KMS-11 (cell line): Measurements from ENCODE around the gene IL6R.
A peak's percentile ranks its signal among the peaks of the same experiment; 100 is the strongest.

Experiments
- H2AFZ ChIP-seq: fragments of 200-600 bp; sonication (generic); 2 replicates; pipeline ENCODE4 v1.6.1; 2016; ENCODE audit warnings: antibody characterized with exemption, mixed run types, low read depth
- H3K27ac ChIP-seq: fragments of 200-600 bp; sonication (generic); 2 replicates; pipeline ENCODE4 v1.6.1; 2016; ENCODE audit warnings: mild to moderate bottlenecking, mixed run types
- H3K27me3 ChIP-seq: fragments of 200-600 bp; sonication (generic); 2 replicates; pipeline ENCODE4 v1.6.1; 2017; ENCODE audit warnings: mild to moderate bottlenecking, low read depth, mixed run types, moderate library complexity; ENCODE audit not compliant: insufficient read depth
- H3K36me3 ChIP-seq: fragments of 200-600 bp; sonication (generic); 2 replicates; pipeline ENCODE4 v1.6.1; 2017; ENCODE audit warnings: mild to moderate bottlenecking, mixed run types; ENCODE audit not compliant: insufficient read depth
- H3K4me1 ChIP-seq: fragments of 200-600 bp; sonication (generic); 2 replicates; pipeline ENCODE4 v1.6.1; 2016; ENCODE audit warnings: mild to moderate bottlenecking, low read depth, mixed run types; ENCODE audit not compliant: poor library complexity, severe bottlenecking
- H3K4me2 ChIP-seq: fragments of 200-600 bp; sonication (generic); 2 replicates; pipeline ENCODE4 v1.7.0; 2016; ENCODE audit warnings: mild to moderate bottlenecking, mixed run types
- H3K4me3 ChIP-seq: fragments of 200-600 bp; sonication (generic); IDR thresholded peaks from 2 replicates; pipeline ENCODE4 v1.6.1; 2017; ENCODE audit warnings: low read depth, low read length, mixed read lengths; ENCODE audit not compliant: insufficient read depth
- H3K79me2 ChIP-seq: fragments of 200-600 bp; sonication (generic); 2 replicates; pipeline ENCODE4 v1.6.1; 2016; ENCODE audit warnings: low read depth, mixed run types; ENCODE audit not compliant: insufficient read depth
- H3K9ac ChIP-seq: fragments of 200-600 bp; sonication (generic); 2 replicates; pipeline ENCODE4 v1.6.1; 2016; ENCODE audit warnings: mild to moderate bottlenecking, mixed run types
- H4K20me1 ChIP-seq: fragments of 200-600 bp; sonication (generic); 2 replicates; pipeline ENCODE4 v1.6.1; 2016; ENCODE audit warnings: mild to moderate bottlenecking, mixed run types; ENCODE audit not compliant: insufficient read depth
- TF ChIP-seq, protein P1 (sequence below): fragments of 200-600 bp; sonication (generic); conservative IDR thresholded peaks from 2 replicates; pipeline ENCODE4 v1.6.1; 2017; ENCODE audit warnings: low read depth, mild to moderate bottlenecking, antibody characterized with exemption, low read length, moderate library complexity, mixed read lengths

Gene IL6R

GRCh38 chr1:154453574-154454352, 48.6 kb downstream of the IL6R start:
- Histone ChIP-seq H3K27me3 (peaks cover 62% of the 10 kb centered on the region), H3K36me3 (no peaks in the 10 kb centered on the region), H2AFZ (no peak overlapping the region), H3K27ac (no peak overlapping the region), H3K4me3 (no peak overlapping the region), H4K20me1 (no peaks in the 10 kb centered on the region), H3K79me2 (no peaks in the 10 kb centered on the region), H3K4me2 (peak overlapping the region; percentile 7; the same call in 1 of the 2 replicates), H3K9ac (no peak overlapping the region), H3K4me1 (peaks cover 21% of the 10 kb centered on the region)
- TF ChIP-seq, protein P1, sequence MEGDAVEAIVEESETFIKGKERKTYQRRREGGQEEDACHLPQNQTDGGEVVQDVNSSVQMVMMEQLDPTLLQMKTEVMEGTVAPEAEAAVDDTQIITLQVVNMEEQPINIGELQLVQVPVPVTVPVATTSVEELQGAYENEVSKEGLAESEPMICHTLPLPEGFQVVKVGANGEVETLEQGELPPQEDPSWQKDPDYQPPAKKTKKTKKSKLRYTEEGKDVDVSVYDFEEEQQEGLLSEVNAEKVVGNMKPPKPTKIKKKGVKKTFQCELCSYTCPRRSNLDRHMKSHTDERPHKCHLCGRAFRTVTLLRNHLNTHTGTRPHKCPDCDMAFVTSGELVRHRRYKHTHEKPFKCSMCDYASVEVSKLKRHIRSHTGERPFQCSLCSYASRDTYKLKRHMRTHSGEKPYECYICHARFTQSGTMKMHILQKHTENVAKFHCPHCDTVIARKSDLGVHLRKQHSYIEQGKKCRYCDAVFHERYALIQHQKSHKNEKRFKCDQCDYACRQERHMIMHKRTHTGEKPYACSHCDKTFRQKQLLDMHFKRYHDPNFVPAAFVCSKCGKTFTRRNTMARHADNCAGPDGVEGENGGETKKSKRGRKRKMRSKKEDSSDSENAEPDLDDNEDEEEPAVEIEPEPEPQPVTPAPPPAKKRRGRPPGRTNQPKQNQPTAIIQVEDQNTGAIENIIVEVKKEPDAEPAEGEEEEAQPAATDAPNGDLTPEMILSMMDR: no peak

GRCh38 chr1:154454386-154455120, 49.4 kb downstream of the IL6R start:
- no peaks in the 10 kb centered on the region for H4K20me1 ChIP-seq
- H3K79me2 ChIP-seq: no peaks in the 10 kb centered on the region
- no peaks in the 10 kb centered on the region for H3K36me3 ChIP-seq
- peaks cover 57% of the 10 kb centered on the region for H3K27me3 ChIP-seq
- peak overlapping the region; percentile 7; the same call in 1 of the 2 replicates for H3K4me2 ChIP-seq
- H3K9ac ChIP-seq: no peak overlapping the region
- no peak overlapping the region for H3K4me3 ChIP-seq
- no peak overlapping the region for H3K27ac ChIP-seq
- TF ChIP-seq, protein P1: no peak
- H2AFZ ChIP-seq: no peak overlapping the region
- H3K4me1 ChIP-seq: peaks cover 21% of the 10 kb centered on the region

GRCh38 chr1:154456631-154457030, 51.5 kb downstream of the IL6R start:
- Histone ChIP-seq H3K4me2 (no peak overlapping the region), H3K27ac (no peak overlapping the region), H2AFZ (no peak overlapping the region), H3K4me3 (no peak overlapping the region), H3K79me2 (no peaks in the 10 kb centered on the region), H4K20me1 (no peaks in the 10 kb centered on the region), H3K4me1 (peaks cover 21% of the 10 kb centered on the region), H3K9ac (no peak overlapping the region), H3K27me3 (peaks cover 38% of the 10 kb centered on the region), H3K36me3 (no peaks in the 10 kb centered on the region)
- TF ChIP-seq, protein P1: no peak

DNA sequence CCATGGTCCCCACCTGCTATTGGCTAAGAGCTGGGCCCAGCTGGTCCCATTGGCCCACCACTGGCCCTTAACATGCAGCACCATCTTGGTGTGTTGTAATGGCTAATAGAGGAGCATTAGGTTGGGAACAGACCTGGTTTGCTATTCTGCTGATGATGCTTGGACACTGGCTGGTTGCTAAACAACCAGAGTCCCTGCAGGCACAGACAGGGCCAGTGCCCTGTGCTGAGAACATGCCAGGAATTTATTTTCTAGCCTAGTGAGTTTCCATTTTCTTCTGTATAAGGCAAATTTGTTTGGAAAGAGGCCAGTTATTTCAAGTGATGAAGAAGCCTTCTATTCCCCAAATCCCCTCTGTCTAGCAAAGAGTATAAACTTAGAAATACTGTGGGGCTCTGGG, 53.9 kb downstream of the IL6R start:
- H3K4me3 ChIP-seq: no peak overlapping the region
- no peaks in the 10 kb centered on the region for H4K20me1 ChIP-seq
- TF ChIP-seq, protein P1: no peak
- no peak overlapping the region for H3K4me2 ChIP-seq
- H3K9ac ChIP-seq: no peak overlapping the region
- peaks cover 25% of the 10 kb centered on the region for H3K4me1 ChIP-seq
- no peak overlapping the region for H3K27ac ChIP-seq
- no peak overlapping the region for H2AFZ ChIP-seq
- no peaks in the 10 kb centered on the region for H3K79me2 ChIP-seq
- no peaks in the 10 kb centered on the region for H3K36me3 ChIP-seq
- H3K27me3 ChIP-seq: peaks cover 17% of the 10 kb centered on the region
